CD4-positive, CD25-positive, alpha-beta regulatory T cell (primary cell): ENCODE measurements around the gene HERPUD2. TPM values are rescaled to one million over a fixed set of nuclear protein-coding genes. Genes with fewer than 3 reads are reported as not detected.

ENCODE experiments used
- ATAC-seq, 2 donors: fragments of 150-1000 bp; cut with Tn5 transposase; one replicate each; pipeline ENCODE4 v1.10.0; 2021; ENCODE audit warnings: low read depth in 2 of 2, moderate number of reproducible peaks in 2 of 2, moderate library complexity in 1 of 2
- DNase-seq, 3 donors: peaks; one replicate each; pipeline versions ENCODE4 v3.0.0 to v3.0.0-alpha.2; 2012 to 2022; ENCODE audit warnings: mixed read lengths in 1 of 3
- H3K27ac ChIP-seq: one replicate; pipeline ENCODE4 v1.7.0; 2013; ENCODE audit warnings: mild to moderate bottlenecking, low read length; ENCODE audit not compliant: insufficient read depth, poor library complexity, severe bottlenecking
- H3K27me3 ChIP-seq: one replicate; pipeline ENCODE4 v1.7.0; 2013; ENCODE audit warnings: low read length; ENCODE audit not compliant: control insufficient read depth, insufficient read depth
- H3K36me3 ChIP-seq: one replicate; pipeline ENCODE4 v1.7.0; 2013; ENCODE audit warnings: mild to moderate bottlenecking, low read length, moderate library complexity; ENCODE audit not compliant: control insufficient read depth, insufficient read depth
- H3K4me1 ChIP-seq: 2 replicates; pipeline ENCODE4 v1.7.0; 2013; ENCODE audit warnings: mild to moderate bottlenecking, low read length; ENCODE audit not compliant: insufficient read depth, control insufficient read depth, poor library complexity, severe bottlenecking
- H3K4me3 ChIP-seq: one replicate; pipeline ENCODE4 v1.7.0; 2013; ENCODE audit warnings: low read depth, mild to moderate bottlenecking, low read length, moderate library complexity
- H3K9me3 ChIP-seq, 2 experiments: 1 replicate in 1 of 2; 2 replicates in 1 of 2; pipeline ENCODE4 v1.7.0; 2013; ENCODE audit warnings: low read length in 2 of 2, mild to moderate bottlenecking in 1 of 2, moderate library complexity in 1 of 2; ENCODE audit not compliant: control insufficient read depth in 2 of 2
- H3K27ac Mint-ChIP-seq, 3 donors: one replicate each; pipeline ENCODE4 v1.8.0; 2020 to 2022; ENCODE audit warnings: mild to moderate bottlenecking in 3 of 3, mixed read lengths in 3 of 3, moderate library complexity in 2 of 3
- H3K27me3 Mint-ChIP-seq: one replicate; pipeline ENCODE4 v1.8.0; 2022; ENCODE audit warnings: mild to moderate bottlenecking, mixed read lengths
- H3K36me3 Mint-ChIP-seq: one replicate; pipeline ENCODE4 v1.8.0; 2020; ENCODE audit warnings: mixed read lengths
- H3K4me1 Mint-ChIP-seq, 4 donors: one replicate each; pipeline ENCODE4 v1.8.0; 2020 to 2022; ENCODE audit warnings: mixed read lengths in 4 of 4, mild to moderate bottlenecking in 1 of 4
- H3K4me3 Mint-ChIP-seq, 4 donors: one replicate each; pipeline ENCODE4 v1.8.0; 2020 to 2022; ENCODE audit warnings: mild to moderate bottlenecking in 4 of 4, mixed read lengths in 4 of 4, moderate library complexity in 3 of 4
- H3K9me3 Mint-ChIP-seq, 7 donors: one replicate each; pipeline ENCODE4 v1.8.0; 2020 to 2022; ENCODE audit warnings: mixed read lengths in 7 of 7, mild to moderate bottlenecking in 3 of 7, moderate library complexity in 2 of 7
- polyA plus RNA-seq, 4 donors: library from polyadenylated mRNA; unstranded; fragments of 300-500 nt; fragmentation: Illumina TruSeq; gene quantifications; one replicate each; pipeline ENCODE4 v1.2.3, GENCODE V29; 2021
- total RNA-seq: library from RNA; stranded (reverse); gene quantifications from one replicate; pipeline ENCODE4 v1.2.3, GENCODE V29; 2022

Gene HERPUD2
- total and polyA plus RNA-seq, 5 donors from 2014 or later, result 75.2 to 113 (median 81.3) TPM

- H3K27ac ChIP-seq, result no peak overlapping the region
- DNase-seq (no peak), ATAC-seq (no peak)
- Mint-ChIP-seq H3K4me3 (no peak overlapping the region), H3K27me3 (peaks cover 13% of the 10 kb centered on the region), H3K36me3 (no peaks in the 10 kb centered on the region), H3K4me1 (peaks cover 5 to 19% (median 14%) of the 10 kb centered on the region in 4 donors), H3K9me3 (no peaks in the 10 kb centered on the region), H3K27ac (no peak overlapping the region)
- H3K9me3 ChIP-seq, result no peaks in the 10 kb centered on the region
- H3K27me3 ChIP-seq, result peaks cover 2% of the 10 kb centered on the region
- peaks cover 6% of the 10 kb centered on the region for H3K4me1 ChIP-seq
- no peak overlapping the region for H3K4me3 ChIP-seq
- no peaks in the 10 kb centered on the region for H3K36me3 ChIP-seq
These were observed 25.9 kb upstream of the HERPUD2 start for GRCh38 chr7:35720849-35721248.

- Histone ChIP-seq H3K36me3 (no peaks in the 10 kb centered on the region), H3K27me3 (peaks cover 2% of the 10 kb centered on the region), H3K9me3 (no peaks in the 10 kb centered on the region), H3K4me1 (peaks cover 3% of the 10 kb centered on the region), H3K27ac (no peak overlapping the region), H3K4me3 (no peak overlapping the region)
- Mint-ChIP-seq H3K4me1 (peaks cover 5 to 14% (median 11%) of the 10 kb centered on the region in 4 donors), H3K27ac (no peak overlapping the region), H3K4me3 (no peak overlapping the region), H3K27me3 (peaks cover 13% of the 10 kb centered on the region), H3K9me3 (no peaks in the 10 kb centered on the region), H3K36me3 (no peaks in the 10 kb centered on the region)
- DNase-seq (no peak), ATAC-seq (no peak)
These were observed 25.1 kb upstream of the HERPUD2 start for GRCh38 chr7:35720032-35720431.

GRCh38 chr7:35718047-35718446, 23.1 kb upstream of the HERPUD2 start:
- H3K27me3 Mint-ChIP-seq, result peaks cover 18% of the 10 kb centered on the region
- H3K36me3 ChIP-seq, result no peaks in the 10 kb centered on the region
- peaks cover 2% of the 10 kb centered on the region for H3K27me3 ChIP-seq
- peaks cover 0 to 4% (median under 1%) of the 10 kb centered on the region in 4 donors for H3K4me1 Mint-ChIP-seq
- H3K9me3 Mint-ChIP-seq, result no peaks in the 10 kb centered on the region
- H3K27ac ChIP-seq, result no peak overlapping the region
- H3K36me3 Mint-ChIP-seq, result no peaks in the 10 kb centered on the region
- DNase-seq (no peak), ATAC-seq (no peak)
- H3K4me1 ChIP-seq, result no peaks in the 10 kb centered on the region
- no peak overlapping the region for H3K27ac Mint-ChIP-seq
- no peak overlapping the region for H3K4me3 Mint-ChIP-seq
- no peaks in the 10 kb centered on the region for H3K9me3 ChIP-seq
- no peak overlapping the region for H3K4me3 ChIP-seq

DNA sequence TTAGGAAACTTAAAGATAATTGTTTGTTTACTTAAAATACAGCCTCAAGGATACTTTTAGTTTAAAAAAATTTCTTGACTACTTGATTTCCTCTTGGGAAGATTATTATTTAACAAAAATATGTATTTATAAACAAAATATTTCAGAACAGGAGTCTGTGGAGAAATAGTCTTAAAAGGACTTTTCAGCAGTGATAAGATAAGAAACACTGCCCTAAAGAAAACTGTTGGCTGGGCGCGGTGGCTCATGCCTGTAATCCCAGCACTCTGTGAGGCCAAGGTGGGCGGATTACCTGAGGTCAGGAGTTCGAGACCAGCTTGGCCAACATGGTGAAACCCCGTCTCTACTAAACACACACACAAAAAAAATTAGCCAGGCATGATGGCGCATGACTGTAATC, 22.6 kb upstream of the HERPUD2 start:
- no peaks in the 10 kb centered on the region for H3K9me3 ChIP-seq
- no peaks in the 10 kb centered on the region for H3K36me3 Mint-ChIP-seq
- H3K4me1 Mint-ChIP-seq, result peaks cover 0 to 1% (median 0%) of the 10 kb centered on the region in 4 donors
- ATAC-seq (no peak), DNase-seq (no peak)
- H3K4me1 ChIP-seq, result no peaks in the 10 kb centered on the region
- peaks cover 18% of the 10 kb centered on the region for H3K27me3 Mint-ChIP-seq
- H3K27me3 ChIP-seq, result no peaks in the 10 kb centered on the region
- H3K27ac ChIP-seq, result no peak overlapping the region
- H3K36me3 ChIP-seq, result no peaks in the 10 kb centered on the region
- no peak overlapping the region for H3K4me3 ChIP-seq
- no peak overlapping the region for H3K4me3 Mint-ChIP-seq
- H3K9me3 Mint-ChIP-seq, result no peaks in the 10 kb centered on the region
- no peak overlapping the region for H3K27ac Mint-ChIP-seq

DNA sequence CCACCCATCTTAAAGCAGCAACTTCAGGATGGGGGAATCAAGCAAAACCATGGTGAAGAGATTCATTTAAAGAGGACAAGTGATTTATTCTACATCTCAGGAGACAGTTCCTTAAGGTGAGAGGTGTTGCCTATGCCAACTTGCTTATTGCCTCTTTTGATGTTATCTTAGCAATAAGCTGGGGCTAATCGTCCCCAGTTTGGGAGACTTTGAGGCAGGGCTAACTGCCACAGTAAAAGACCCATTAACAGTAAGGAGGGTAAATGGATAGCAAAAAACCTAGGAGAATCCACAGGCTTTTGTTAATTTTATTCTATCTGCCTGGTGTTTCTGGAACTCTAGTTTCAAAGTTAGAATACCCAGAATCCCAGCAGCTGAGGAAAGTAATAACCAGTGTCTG, 22.1 kb upstream of the HERPUD2 start:
- no peak overlapping the region for H3K4me3 Mint-ChIP-seq
- H3K36me3 ChIP-seq, result no peaks in the 10 kb centered on the region
- no peaks in the 10 kb centered on the region for H3K4me1 ChIP-seq
- no peaks in the 10 kb centered on the region for H3K4me1 Mint-ChIP-seq
- H3K9me3 ChIP-seq, result no peaks in the 10 kb centered on the region
- H3K27me3 ChIP-seq, result no peaks in the 10 kb centered on the region
- H3K27ac Mint-ChIP-seq, result no peak overlapping the region
- DNase-seq (no peak), ATAC-seq (no peak)
- no peaks in the 10 kb centered on the region for H3K9me3 Mint-ChIP-seq
- H3K4me3 ChIP-seq, result no peak overlapping the region
- no peak overlapping the region for H3K27ac ChIP-seq
- peaks cover 18% of the 10 kb centered on the region for H3K27me3 Mint-ChIP-seq
- no peaks in the 10 kb centered on the region for H3K36me3 Mint-ChIP-seq

- ATAC-seq (no peak), DNase-seq (no peak)
- H3K9me3 Mint-ChIP-seq, result no peaks in the 10 kb centered on the region
- H3K27ac ChIP-seq, result no peak overlapping the region
- H3K4me1 Mint-ChIP-seq, result peaks cover 0 to 2% (median 0%) of the 10 kb centered on the region in 4 donors
- H3K4me1 ChIP-seq, result no peaks in the 10 kb centered on the region
- H3K27me3 Mint-ChIP-seq, result peaks cover 18% of the 10 kb centered on the region
- H3K27ac Mint-ChIP-seq, result no peak overlapping the region
- no peaks in the 10 kb centered on the region for H3K9me3 ChIP-seq
- no peaks in the 10 kb centered on the region for H3K36me3 ChIP-seq
- H3K27me3 ChIP-seq, result no peaks in the 10 kb centered on the region
- no peaks in the 10 kb centered on the region for H3K36me3 Mint-ChIP-seq
- no peak overlapping the region for H3K4me3 Mint-ChIP-seq
- no peak overlapping the region for H3K4me3 ChIP-seq
These were observed 21.3 kb upstream of the HERPUD2 start for GRCh38 chr7:35716038-35716803.

DNA sequence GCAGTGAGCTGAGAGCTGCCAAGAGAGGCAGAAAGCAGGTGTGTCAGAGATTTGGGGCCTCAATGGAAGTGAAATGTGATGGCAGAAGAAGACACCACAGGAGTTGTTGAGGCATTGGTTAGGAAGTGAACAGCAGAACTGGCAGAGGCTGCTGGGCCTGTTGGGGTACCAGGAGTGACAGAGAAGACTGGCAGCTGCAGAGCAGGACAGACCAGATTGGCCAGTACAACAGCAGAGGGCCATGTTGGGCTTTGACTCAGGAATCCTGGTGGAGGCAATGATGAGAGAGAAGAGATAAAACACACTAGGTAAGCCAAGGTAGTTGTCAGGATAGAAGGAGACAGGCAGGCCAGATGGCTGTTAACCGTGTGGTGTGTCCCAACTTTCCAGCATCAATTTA, 19.9 kb upstream of the HERPUD2 start:
- Mint-ChIP-seq H3K9me3 (no peaks in the 10 kb centered on the region), H3K27me3 (peaks cover 22% of the 10 kb centered on the region), H3K4me1 (peaks cover under 1 to 7% (median 4%) of the 10 kb centered on the region in 4 donors), H3K4me3 (no peak overlapping the region), H3K27ac (no peak overlapping the region), H3K36me3 (no peaks in the 10 kb centered on the region)
- ATAC-seq (no peak), DNase-seq (no peak)
- Histone ChIP-seq H3K36me3 (no peaks in the 10 kb centered on the region), H3K27ac (no peak overlapping the region), H3K4me1 (peaks cover 4% of the 10 kb centered on the region), H3K27me3 (peaks cover 1% of the 10 kb centered on the region), H3K9me3 (no peaks in the 10 kb centered on the region), H3K4me3 (no peak overlapping the region)

GRCh38 chr7:35714407-35714806, 19.5 kb upstream of the HERPUD2 start:
- peaks cover 25% of the 10 kb centered on the region for H3K27me3 Mint-ChIP-seq
- no peak overlapping the region for H3K27ac Mint-ChIP-seq
- peaks cover 0 to under 1% (median 0%) of the 10 kb centered on the region in 7 donors for H3K9me3 Mint-ChIP-seq
- no peaks in the 10 kb centered on the region for H3K36me3 Mint-ChIP-seq
- no peak for DNase-seq
- Histone ChIP-seq H3K27me3 (peaks cover 1% of the 10 kb centered on the region), H3K4me3 (no peak overlapping the region), H3K4me1 (peaks cover 9% of the 10 kb centered on the region), H3K36me3 (no peaks in the 10 kb centered on the region), H3K27ac (no peak overlapping the region), H3K9me3 (no peaks in the 10 kb centered on the region)
- no peak for ATAC-seq
- H3K4me1 Mint-ChIP-seq, result peaks cover 5 to 12% (median 7%) of the 10 kb centered on the region in 4 donors
- no peak overlapping the region for H3K4me3 Mint-ChIP-seq
